Endothelial cell of umbilical vein (primary cell): ENCODE results near the gene NPM1. TPM values are rescaled to one million over a fixed set of nuclear protein-coding genes. Genes with fewer than 3 reads are reported as not detected.

Experiments
- Bru-seq: library from RNA; stranded (reverse); fragments of 400-500 nt; gene quantifications from one replicate; lab custom pipeline; 2021; lab: Mats Ljungman, UMichigan
- BruChase-seq, 2 experiments: library from RNA; stranded (reverse); fragments of 400-500 nt; gene quantifications; one replicate each; lab custom pipeline; 2021; lab: Mats Ljungman, UMichigan
- BruUV-seq: library from RNA; stranded (reverse); fragments of 400-500 nt; replicated peaks from 2 replicates; lab custom pipeline; 2021; lab: Mats Ljungman, UMichigan
- CTCF ChIA-PET: fragments of 300-600, 350-600 bp; sonication (Branson Sonifier 250); formaldehyde crosslinking; loops from one replicate; lab custom pipeline; 2021; ENCODE audit warnings: antibody characterized with exemption, inconsistent platforms; lab: Charles Lee
- POLR2A ChIA-PET: fragments of 300-600, 350-600 bp; sonication (Branson Sonifier 250); formaldehyde crosslinking; loops from one replicate; lab custom pipeline; 2021; ENCODE audit warnings: antibody characterized with exemption, inconsistent platforms; lab: Charles Lee
- DNase-seq: peaks from one replicate; pipeline ENCODE4 v3.0.0-alpha.2; 2011; ENCODE audit warnings: low read depth, low spot score
- FAIRE-seq: peaks from 2 replicates; lab custom pipeline; 2011; peaks lifted over from hg19 to GRCh38; lab: Jason Lieb, UNC
- H2AFZ ChIP-seq: 2 replicates; pipeline ENCODE4 v1.6.0; 2012; ENCODE audit warnings: low read depth, low read length, control low read depth, inconsistent platforms
- H3K27ac ChIP-seq: 2 replicates; pipeline ENCODE4 v1.5.1; 2011; ENCODE audit warnings: low read depth, mild to moderate bottlenecking, control low read depth, low read length, moderate library complexity; ENCODE audit not compliant: insufficient read depth
- H3K27me3 ChIP-seq, 2 experiments: 2 replicates each; pipeline versions ENCODE4 v1.6.0 to v1.6.1; 2011; ENCODE audit warnings: low read length in 2 of 2, mixed read lengths in 1 of 2; ENCODE audit not compliant: control insufficient read depth in 2 of 2, insufficient read depth in 2 of 2
- H3K36me3 ChIP-seq, 2 experiments: 2 replicates in 1 of 2; 3 replicates in 1 of 2; pipeline ENCODE4 v1.5.1; 2011; ENCODE audit warnings: low read length in 2 of 2, mild to moderate bottlenecking in 1 of 2, moderate library complexity in 1 of 2; ENCODE audit not compliant: control insufficient read depth in 2 of 2, insufficient read depth in 2 of 2; ENCODE audit errors: extremely low read depth in 1 of 2
- H3K4me1 ChIP-seq: 3 replicates; pipeline ENCODE4 v1.5.1; 2011; ENCODE audit warnings: mild to moderate bottlenecking, low read length; ENCODE audit not compliant: control insufficient read depth, insufficient read depth; ENCODE audit errors: extremely low read depth
- H3K4me2 ChIP-seq: 2 replicates; pipeline ENCODE4 v1.6.1; 2011; ENCODE audit warnings: low read length, control low read depth, mixed read lengths; ENCODE audit not compliant: insufficient read depth
- H3K4me3 ChIP-seq, 3 experiments: fragments of 200-600 bp in 1 of 3; sonication (generic), shearing (Covaris generic) in 1 of 3; replicated peaks in 1 of 3; 2 replicates each; pipeline ENCODE4 v1.5.1; 2011 to 2016; ENCODE audit warnings: control low read depth in 3 of 3, low read length in 3 of 3, mild to moderate bottlenecking in 2 of 3, inconsistent platforms in 1 of 3, low read depth in 1 of 3, moderate library complexity in 1 of 3; ENCODE audit not compliant: insufficient read depth in 1 of 3
- H3K79me2 ChIP-seq: 2 replicates; pipeline ENCODE4 v1.6.0; 2012; ENCODE audit warnings: low read length, inconsistent platforms; ENCODE audit not compliant: control insufficient read depth, insufficient read depth
- H3K9ac ChIP-seq: replicated peaks from 2 replicates; pipeline ENCODE3; 2011; ENCODE audit warnings: low read length, control low read depth; ENCODE audit not compliant: insufficient read depth; ENCODE audit errors: extremely low read depth
- H3K9me1 ChIP-seq: replicated peaks from 3 replicates; pipeline ENCODE4 v1.6.0; 2011; ENCODE audit warnings: mild to moderate bottlenecking, low read length; ENCODE audit not compliant: control insufficient read depth, insufficient read depth; ENCODE audit errors: extremely low read depth
- H3K9me3 ChIP-seq: replicated peaks from 2 replicates; pipeline ENCODE4 v1.5.1; 2012; ENCODE audit warnings: low read length, inconsistent platforms; ENCODE audit not compliant: control insufficient read depth, insufficient read depth
- H4K20me1 ChIP-seq: replicated peaks from 2 replicates; pipeline ENCODE3; 2011; ENCODE audit warnings: mild to moderate bottlenecking, low read length; ENCODE audit not compliant: control insufficient read depth, insufficient read depth; ENCODE audit errors: extremely low read depth
- FOS ChIP-seq: IDR thresholded peaks from 2 replicates; pipeline ENCODE4 v1.6.1; 2011; ENCODE audit warnings: mild to moderate bottlenecking, low read length, moderate library complexity, borderline replicate concordance; ENCODE audit not compliant: insufficient read depth
- GATA2 ChIP-seq: IDR thresholded peaks from 2 replicates; pipeline ENCODE4 v1.7.0; 2011; ENCODE audit warnings: low read depth, mild to moderate bottlenecking, moderate library complexity, mixed read lengths, low read length; ENCODE audit not compliant: insufficient read length, insufficient read depth
- JUN ChIP-seq: IDR thresholded peaks from 2 replicates; pipeline ENCODE4 v1.6.1; 2011; ENCODE audit warnings: borderline replicate concordance, low read depth; ENCODE audit not compliant: insufficient read length, insufficient read depth
- POLR2A ChIP-seq: IDR thresholded peaks from 2 replicates; pipeline ENCODE4 v1.6.1; 2012; ENCODE audit warnings: low read depth, mild to moderate bottlenecking, control low read depth, low read length
- POLR2AphosphoS5 ChIP-seq: IDR thresholded peaks from 2 replicates; pipeline ENCODE4 v1.6.1; 2012; ENCODE audit warnings: low read depth, mild to moderate bottlenecking, control low read depth, low read length, moderate library complexity; ENCODE audit not compliant: insufficient read depth
- dilution Hi-C: fragments of 300-500 bp; cut with MboI; formaldehyde crosslinking; loops from one replicate; pipeline ENCODE4 v1.15.0; 2019; ENCODE audit warnings: low sequenced_read_pairs; ENCODE audit not compliant: extremely low pct_ligation_motif_present
- intact Hi-C: fragments of 100-400 bp; cut with micrococcal nuclease; formaldehyde crosslinking; loops from one replicate; pipeline ENCODE4 v1.10.0; 2022
- long read RNA-seq: library from polyadenylated mRNA; stranded (forward); transcript quantifications from one replicate; pipeline ENCODE4 v2.0.0, GENCODE V29; 2021
- polyA minus RNA-seq, 3 experiments: library from RNA; depleted of rRNA, polyadenylated mRNA; stranded (reverse); fragments of >200 nt; gene quantifications; 1 replicate in 1 of 3; 2 replicates in 2 of 3; pipeline ENCODE4 v1.2.3, GENCODE V29; 2011
- polyA plus RNA-seq, 4 experiments: library from polyadenylated mRNA; depleted of rRNA in 3 of 4; stranded (reverse) in 3 of 4; unstranded in 1 of 4; fragments of >200 nt; gene quantifications; 2 replicates each; pipeline versions ENCODE4 v1.2.1 to v1.2.3, GENCODE V29; 2011 to 2012; ENCODE audit warnings: missing spikeins in 1 of 4
- total RNA-seq: library from RNA; stranded (reverse); gene quantifications from 2 replicates; pipeline ENCODE4 v1.2.3, GENCODE V29; 2021
- TF ChIP-seq, protein P1 (sequence below): IDR thresholded peaks from 2 replicates; pipeline ENCODE4 v1.6.1; 2011; ENCODE audit not compliant: insufficient read depth, insufficient read length

The NPM1 gene, protein sequence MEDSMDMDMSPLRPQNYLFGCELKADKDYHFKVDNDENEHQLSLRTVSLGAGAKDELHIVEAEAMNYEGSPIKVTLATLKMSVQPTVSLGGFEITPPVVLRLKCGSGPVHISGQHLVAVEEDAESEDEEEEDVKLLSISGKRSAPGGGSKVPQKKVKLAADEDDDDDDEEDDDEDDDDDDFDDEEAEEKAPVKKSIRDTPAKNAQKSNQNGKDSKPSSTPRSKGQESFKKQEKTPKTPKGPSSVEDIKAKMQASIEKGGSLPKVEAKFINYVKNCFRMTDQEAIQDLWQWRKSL
- total RNA-seq = 1,592 and 1,695 TPM in 2 replicates
- 618 and 1,113 TPM in 2 replicates for polyA plus RNA-seq
- polyA plus RNA-seq (2011; cell fraction: cytosol; rRNA removed) = 4,496 and 5,519 TPM in 2 replicates
- polyA plus RNA-seq (2011; cell fraction: nucleus; rRNA removed) = 1,833 and 2,535 TPM in 2 replicates
- 2,168 and 4,291 TPM in 2 replicates for polyA plus RNA-seq (2012)
- polyA minus RNA-seq = 1,004 and 1,287 TPM in 2 replicates
- 2,300 TPM for polyA minus RNA-seq (2011; cell fraction: cytosol; rRNA and poly(A)+ RNA removed)
- 294 and 390 TPM in 2 replicates for polyA minus RNA-seq (2011; cell fraction: nucleus; rRNA and poly(A)+ RNA removed)
- percentile 99 among the genes with signal in this experiment for Bru-seq, nascent RNA
- BruChase-seq, experiment 1, labeled RNA remaining after a 6-hour chase = percentile 99 among the genes with signal in this experiment
- BruChase-seq, experiment 2, labeled RNA remaining after a 2-hour chase = percentile 99 among the genes with signal in this experiment
- long read RNA-seq, transcript NPM1-202 (10 exons, 1,237 nt) = minor isoform, 71 of 3,210 reads
- long read RNA-seq, transcript NPM1-201 (11 exons, 1,758 nt) = major isoform, 2,675 of 3,210 reads
- long read RNA-seq, transcript NPM1-203 (10 exons, 1,598 nt) = minor isoform, 302 of 3,210 reads
- long read RNA-seq, partial matches to known transcripts = 54 of 3,210 reads
- long read RNA-seq, other reads (novel, unspliced or antisense) = 105 of 3,210 reads

DNA sequence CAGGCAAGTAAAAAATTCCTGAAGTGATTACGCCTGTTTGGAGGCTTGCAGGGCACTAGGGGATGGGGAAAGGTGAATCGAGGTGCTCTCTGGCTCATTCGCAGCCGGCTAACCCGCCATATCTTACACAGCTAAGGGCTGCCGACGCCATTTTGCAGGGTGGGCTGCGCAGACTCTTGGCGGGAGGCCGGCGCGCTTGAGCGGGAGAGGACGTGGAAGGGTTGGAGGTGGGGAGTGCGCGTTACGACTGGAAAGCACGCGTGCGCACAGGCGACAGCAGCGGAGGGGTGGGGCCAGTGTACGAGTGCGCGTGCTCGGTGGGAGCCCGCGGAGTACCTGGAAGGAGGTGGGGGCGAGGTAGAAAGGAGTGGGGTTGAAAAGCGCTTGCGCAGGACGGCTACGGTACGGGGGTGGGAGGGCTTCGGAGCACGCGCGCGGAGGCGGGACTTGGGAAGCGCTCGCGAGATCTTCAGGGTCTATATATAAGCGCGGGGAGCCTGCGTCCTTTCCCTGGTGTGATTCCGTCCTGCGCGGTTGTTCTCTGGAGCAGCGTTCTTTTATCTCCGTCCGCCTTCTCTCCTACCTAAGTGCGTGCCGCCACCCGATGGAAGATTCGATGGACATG is at the start of gene NPM1:
NPM1 (plus strand) TSS at position 505 of the 625 bp plus-strand sequence; CDS start at position 605, 100 bp downstream.
- intact Hi-C loops (loop anchor here (1.0 kb wide), 1 partner anchor 63 kb away; no protein-coding TSS in a partner anchor), dilution Hi-C loops (no loop called here)
- Histone ChIP-seq H3K4me2 (peak within 1 kb of the TSS; percentile 99), H3K36me3 (peaks cover 6 to 13% of the 10 kb centered on the region in 2 experiments), H3K9me1 (no peaks in the 10 kb centered on the region), H3K9ac (peak within 1 kb of the TSS; percentile 84), H3K9me3 (no peaks in the 10 kb centered on the region), H3K4me3 (peak within 1 kb of the TSS; percentile 79 to 88 (median 82)), H3K4me1 (peaks cover 24% of the 10 kb centered on the region), H3K79me2 (peaks cover 48% of the 10 kb centered on the region), H4K20me1 (peaks cover 25% of the 10 kb centered on the region), H3K27me3 (no peaks in the 10 kb centered on the region), H3K27ac (peak within 1 kb of the TSS; percentile 60), H2AFZ (peak within 1 kb of the TSS; percentile 16)
- BruUV-seq = no TSS peak
- CTCF ChIA-PET = interaction anchor here (0.9 to 1.4 kb wide), 4 partner anchors 18 to 525 kb away, joined by 3 to 4 read pairs (median 3); no protein-coding TSS in a partner anchor
- POLR2A ChIA-PET = interaction anchor here (0.7 to 1.7 kb wide), 4 partner anchors 21 to 1596 kb away, joined by 3 to 6 read pairs (median 3); partner anchors contain the start of gene ATP6V0E1
- DNase-seq (peak; percentile 100), FAIRE-seq (peak; percentile 90)
- TF ChIP-seq GATA2 (no peak), POLR2A (peak; percentile 99), FOS (no peak), JUN (no peak), POLR2AphosphoS5 (peak; percentile 97)
- TF ChIP-seq, protein P1, sequence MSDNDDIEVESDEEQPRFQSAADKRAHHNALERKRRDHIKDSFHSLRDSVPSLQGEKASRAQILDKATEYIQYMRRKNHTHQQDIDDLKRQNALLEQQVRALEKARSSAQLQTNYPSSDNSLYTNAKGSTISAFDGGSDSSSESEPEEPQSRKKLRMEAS = peak; percentile 42
